ENCODE measurements around the gene SMC1A. TPM values are rescaled to one million over a fixed set of nuclear protein-coding genes. Genes with fewer than 3 reads are reported as not detected.
"Not testable (repeated sequence)": the region's sequence is repeated elsewhere in the genome, so short reads cannot be mapped to it uniquely, and the experiment has no call there.

Gene SMC1A
- total RNA-seq = 11.2 TPM

DNA sequence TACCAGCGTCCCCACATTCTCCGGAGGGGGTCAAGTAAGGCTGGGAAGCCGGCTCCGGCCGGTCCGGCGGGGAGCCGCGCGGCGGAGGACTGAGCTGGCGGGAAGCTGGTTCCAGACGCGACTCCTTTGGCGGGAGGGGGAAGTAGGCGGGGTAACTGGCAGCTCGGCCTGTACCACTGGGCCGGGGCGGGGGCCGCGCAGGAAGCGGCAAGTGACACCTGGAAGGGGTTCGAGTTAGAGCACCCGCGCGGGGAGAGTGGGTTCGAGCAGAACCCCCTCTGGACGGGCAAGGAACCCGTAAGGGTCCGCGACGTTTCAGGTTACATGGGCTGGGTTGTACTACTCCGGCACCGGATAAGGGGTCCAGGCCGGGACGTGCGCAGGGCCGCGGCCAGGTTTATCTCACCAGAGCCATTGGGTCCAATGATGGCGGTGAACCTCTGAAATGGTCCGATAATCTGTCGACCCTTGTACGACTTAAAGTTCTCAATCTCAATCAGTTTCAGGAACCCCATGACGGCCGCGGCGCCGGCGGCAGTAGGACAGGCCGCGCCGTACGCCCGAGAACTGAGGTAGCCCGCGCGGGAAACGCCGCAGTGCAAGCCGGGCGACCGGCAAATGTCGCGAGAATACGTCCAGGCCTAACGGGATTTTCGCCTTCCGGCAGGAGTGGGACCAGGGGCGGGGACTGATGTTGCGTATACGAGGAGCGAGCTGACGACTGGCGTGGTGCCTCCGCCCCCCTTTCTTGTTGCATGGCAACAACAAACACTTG lies at the start of gene SMC1A:
Gene SMC1A (minus strand): TSS at position 569 of the 775 bp plus-strand sequence. CDS start 54 bp downstream, at position 515.
- Histone ChIP-seq H3K27ac (peak within 1 kb of the TSS; percentile 91 to 92), H3K36me3 (no peaks in the 10 kb centered on the region), H3K4me1 (peaks cover 5 to 10% of the 10 kb centered on the region in 2 donors), H3K4me3 (peak within 1 kb of the TSS; percentile 73 to 85), H3K27me3 (no peaks in the 10 kb centered on the region), H3K9me3 (no peaks in the 10 kb centered on the region)
- intact Hi-C loops (cut with DNase I) = loop anchor here (1.0 to 5.0 kb wide), 4 partner anchors 12 to 1160 kb away; partner anchors contain the start of genes HSD17B10 and KDM5C
- TF ChIP-seq, protein P1, sequence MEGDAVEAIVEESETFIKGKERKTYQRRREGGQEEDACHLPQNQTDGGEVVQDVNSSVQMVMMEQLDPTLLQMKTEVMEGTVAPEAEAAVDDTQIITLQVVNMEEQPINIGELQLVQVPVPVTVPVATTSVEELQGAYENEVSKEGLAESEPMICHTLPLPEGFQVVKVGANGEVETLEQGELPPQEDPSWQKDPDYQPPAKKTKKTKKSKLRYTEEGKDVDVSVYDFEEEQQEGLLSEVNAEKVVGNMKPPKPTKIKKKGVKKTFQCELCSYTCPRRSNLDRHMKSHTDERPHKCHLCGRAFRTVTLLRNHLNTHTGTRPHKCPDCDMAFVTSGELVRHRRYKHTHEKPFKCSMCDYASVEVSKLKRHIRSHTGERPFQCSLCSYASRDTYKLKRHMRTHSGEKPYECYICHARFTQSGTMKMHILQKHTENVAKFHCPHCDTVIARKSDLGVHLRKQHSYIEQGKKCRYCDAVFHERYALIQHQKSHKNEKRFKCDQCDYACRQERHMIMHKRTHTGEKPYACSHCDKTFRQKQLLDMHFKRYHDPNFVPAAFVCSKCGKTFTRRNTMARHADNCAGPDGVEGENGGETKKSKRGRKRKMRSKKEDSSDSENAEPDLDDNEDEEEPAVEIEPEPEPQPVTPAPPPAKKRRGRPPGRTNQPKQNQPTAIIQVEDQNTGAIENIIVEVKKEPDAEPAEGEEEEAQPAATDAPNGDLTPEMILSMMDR (IDR thresholded peaks at IDR 0.05) = no peak
- DNase-seq (ENCODE audit: low spot score in 2 of 2) = peak; percentile 93 to 99

DNA sequence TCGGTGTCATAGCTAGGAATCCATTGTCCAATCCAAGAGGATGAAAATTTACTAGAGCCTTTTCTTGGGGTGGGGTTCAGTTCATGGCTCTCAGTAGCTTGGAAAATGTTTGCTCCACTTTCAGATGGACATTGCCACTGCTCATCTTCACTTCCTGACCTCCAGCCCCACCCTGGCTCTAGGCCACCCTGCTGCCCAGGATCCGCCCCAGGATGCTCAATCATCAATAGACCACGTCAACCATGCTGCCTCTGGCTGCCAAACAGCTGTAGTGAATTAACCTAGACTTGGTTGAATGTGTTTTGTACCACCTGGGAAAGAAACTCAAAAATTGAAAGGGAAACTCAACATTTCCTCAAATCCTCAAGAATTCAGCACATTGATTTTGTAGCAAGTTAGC lies 48.9 kb upstream of the SMC1A start:
- Histone ChIP-seq H3K27ac (no peak overlapping the region), H3K4me3 (no peak overlapping the region), H3K36me3 (no peaks in the 10 kb centered on the region), H3K9me3 (no peaks in the 10 kb centered on the region), H3K27me3 (no peaks in the 10 kb centered on the region), H3K4me1 (no peaks in the 10 kb centered on the region)
- intact Hi-C loops (cut with DNase I) = no loop called here
- no peak for DNase-seq (ENCODE audit: low spot score in 2 of 2)
- TF ChIP-seq, protein P1 (IDR thresholded peaks at IDR 0.05) = no peak

DNA sequence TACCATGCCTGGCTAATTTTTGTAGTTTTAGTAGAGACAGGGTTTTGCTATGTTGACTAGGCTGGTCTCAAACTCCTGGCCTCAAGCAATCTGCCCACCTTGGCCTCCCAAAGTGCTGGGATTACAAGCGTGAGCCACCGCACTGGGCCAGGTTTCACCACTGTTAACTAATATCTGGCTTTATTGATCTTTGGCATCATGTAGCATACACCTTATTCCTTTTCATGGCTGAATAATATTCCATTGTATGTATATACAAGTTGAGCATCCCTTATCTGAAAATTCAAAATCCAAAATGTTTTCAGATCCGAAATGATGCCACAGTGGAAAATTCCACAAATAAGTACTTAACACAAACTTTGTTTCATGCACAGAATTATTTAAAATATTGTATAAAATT lies 46.2 kb upstream of the SMC1A start:
- H3K9me3 ChIP-seq; H3K4me1 ChIP-seq; H3K27me3 ChIP-seq; H3K36me3 ChIP-seq; intact Hi-C loops (cut with DNase I); H3K4me3 ChIP-seq; H3K27ac ChIP-seq; DNase-seq (ENCODE audit: low spot score in 2 of 2): not testable (repeated sequence)

DNA sequence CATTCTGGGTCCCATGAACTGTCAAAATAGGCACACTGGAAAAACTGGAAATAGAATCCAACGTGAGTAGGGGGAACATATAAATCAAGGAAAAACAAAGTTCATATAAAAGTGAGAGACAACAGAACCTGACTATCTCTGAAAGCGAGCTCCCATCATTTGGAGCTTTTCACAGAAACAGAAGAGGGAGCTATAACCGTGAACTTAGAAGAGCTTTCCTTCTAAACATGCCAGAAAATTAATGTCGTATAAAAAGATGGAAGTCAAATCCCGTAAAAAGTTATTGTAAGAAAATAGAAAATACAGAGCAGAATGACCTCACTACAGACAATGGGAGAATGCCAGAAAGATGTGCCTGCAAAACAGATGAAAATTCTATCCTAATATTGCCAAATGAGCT lies 35.6 kb upstream of the SMC1A start:
- Histone ChIP-seq H3K36me3 (no peaks in the 10 kb centered on the region), H3K4me3 (no peak overlapping the region), H3K4me1 (no peaks in the 10 kb centered on the region), H3K27me3 (no peaks in the 10 kb centered on the region), H3K9me3 (no peaks in the 10 kb centered on the region), H3K27ac (no peak overlapping the region)
- TF ChIP-seq, protein P1 (IDR thresholded peaks at IDR 0.05) = no peak
- no peak for DNase-seq (ENCODE audit: low spot score in 2 of 2)
- intact Hi-C loops (cut with DNase I) = no loop called here

DNA sequence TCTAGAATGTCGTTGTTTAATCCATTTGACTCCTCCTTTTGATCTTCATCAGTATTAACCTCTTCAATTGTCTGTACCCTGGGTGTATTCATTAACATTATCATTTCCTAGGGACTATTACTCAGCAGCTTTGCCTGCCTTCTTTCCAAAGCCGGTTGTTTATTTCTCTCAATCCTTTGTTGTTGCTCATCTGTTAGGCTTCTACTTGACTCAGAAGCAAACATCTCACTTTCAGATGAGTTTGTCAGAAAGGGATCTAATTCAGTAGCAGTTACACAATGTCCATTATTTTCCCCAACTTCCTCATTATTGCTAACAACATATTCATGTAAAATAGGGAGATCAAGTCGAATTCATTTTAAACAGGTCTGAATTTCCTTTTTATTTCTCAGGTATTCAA lies 33.8 kb upstream of the SMC1A start:
- Histone ChIP-seq H3K4me1 (no peaks in the 10 kb centered on the region), H3K9me3 (no peaks in the 10 kb centered on the region), H3K27ac (no peak overlapping the region), H3K36me3 (no peaks in the 10 kb centered on the region), H3K27me3 (no peaks in the 10 kb centered on the region), H3K4me3 (no peak overlapping the region)
- intact Hi-C loops (cut with DNase I) = no loop called here
- TF ChIP-seq, protein P1 (IDR thresholded peaks at IDR 0.05) = no peak
- no peak for DNase-seq (ENCODE audit: low spot score in 2 of 2)

DNA sequence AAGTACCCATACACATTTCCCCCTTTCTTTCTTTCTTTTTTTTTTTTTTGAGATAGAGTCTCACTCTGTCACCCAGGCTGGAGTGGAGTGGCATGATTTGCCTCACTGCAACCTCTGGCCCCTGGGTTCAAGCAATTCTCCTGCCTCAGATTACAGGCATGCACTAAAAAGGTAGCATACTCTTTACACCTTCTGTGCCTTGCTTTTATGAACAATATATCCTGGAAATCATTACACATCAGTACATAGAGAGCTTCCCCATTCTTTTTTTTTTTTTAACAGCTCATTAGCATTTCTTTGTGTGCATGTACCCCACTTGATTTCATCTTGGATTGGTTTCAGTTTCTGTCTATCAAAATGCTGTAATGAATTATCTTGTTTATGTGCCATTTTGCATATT lies 30.4 kb upstream of the SMC1A start:
- no peak overlapping the region for H3K27ac ChIP-seq
- H3K9me3 ChIP-seq = no peaks in the 10 kb centered on the region
- TF ChIP-seq, protein P1 (IDR thresholded peaks at IDR 0.05) = no peak
- no peaks in the 10 kb centered on the region for H3K4me1 ChIP-seq
- no peaks in the 10 kb centered on the region for H3K27me3 ChIP-seq
- DNase-seq (ENCODE audit: low spot score in 2 of 2) = no peak
- intact Hi-C loops (cut with DNase I) = no loop called here
- H3K36me3 ChIP-seq = no peaks in the 10 kb centered on the region
- no peak overlapping the region for H3K4me3 ChIP-seq
